Panc1 (cell line): ENCODE data around the gene WFIKKN2. TPM values are rescaled to one million over a fixed set of nuclear protein-coding genes. Genes with fewer than 3 reads are reported as not detected.

Experiments used
- ATAC-seq: fragments of 200-7000 bp; cut with Tn5 transposase; 2 replicates; pipeline ENCODE4 v1.9.1; 2020; ENCODE audit warnings: mild to moderate bottlenecking, moderate library complexity
- BruUV-seq: library from RNA; stranded (reverse); fragments of 400-500 nt; replicated peaks from 2 replicates; lab custom pipeline; 2021; lab: Mats Ljungman, UMichigan
- CTCF ChIA-PET: fragments of 300-600 bp; sonication (Branson Sonifier 250); formaldehyde crosslinking; loops from one replicate; lab custom pipeline; 2022; ENCODE audit warnings: antibody characterized with exemption; lab: Charles Lee
- POLR2A ChIA-PET: fragments of 300-600 bp; sonication (Branson Sonifier 250); formaldehyde crosslinking; loops from one replicate; lab custom pipeline; 2022; ENCODE audit warnings: antibody characterized with exemption; lab: Charles Lee
- DNase-seq: peaks from one replicate; pipeline ENCODE4 v3.0.0-alpha.2; 2010; ENCODE audit warnings: low read depth, low spot score
- H3K27ac ChIP-seq: 2 replicates; pipeline ENCODE4 v1.5.1; 2011; ENCODE audit warnings: mild to moderate bottlenecking, low read length, inconsistent platforms
- H3K27me3 ChIP-seq: fragments of 200-500 bp; sonication (Bioruptor generic); 2 replicates; pipeline ENCODE4 v1.6.0; 2014; ENCODE audit warnings: low read length, inconsistent platforms; ENCODE audit not compliant: control insufficient read depth, insufficient read depth
- H3K36me3 ChIP-seq: fragments of 200-500 bp; sonication (Bioruptor generic); 2 replicates; pipeline ENCODE4 v1.5.1; 2014; ENCODE audit warnings: inconsistent platforms, mild to moderate bottlenecking, low read length, moderate library complexity; ENCODE audit not compliant: control insufficient read depth, insufficient read depth
- H3K4me1 ChIP-seq: 2 replicates; pipeline ENCODE4 v1.5.1; 2011; ENCODE audit warnings: inconsistent platforms, mild to moderate bottlenecking, low read length, moderate library complexity; ENCODE audit not compliant: control insufficient read depth, insufficient read depth
- H3K4me3 ChIP-seq, 2 experiments: 2 replicates each; pipeline ENCODE4 v1.5.1; 2011 to 2012; ENCODE audit warnings: low read depth in 2 of 2, low read length in 2 of 2, mild to moderate bottlenecking in 2 of 2, inconsistent platforms in 1 of 2, moderate library complexity in 1 of 2
- H3K9me3 ChIP-seq: fragments of 200-500 bp; sonication (Bioruptor generic); 2 replicates; pipeline ENCODE4 v1.5.1; 2014; ENCODE audit warnings: low read depth, mild to moderate bottlenecking, inconsistent platforms, low read length, moderate library complexity; ENCODE audit not compliant: control insufficient read depth, insufficient read depth
- CTCF ChIP-seq: fragments of 450-650 bp; IDR thresholded peaks from 2 replicates; pipeline ENCODE4 v1.5.1; 2017; ENCODE audit warnings: mild to moderate bottlenecking
- POLR2AphosphoS5 ChIP-seq: IDR thresholded peaks from 2 replicates; pipeline ENCODE4 v1.6.1; 2012; ENCODE audit warnings: mild to moderate bottlenecking, low read depth, low read length, moderate library complexity
- REST ChIP-seq, 2 experiments: IDR thresholded peaks; 2 replicates each; pipeline ENCODE4 v1.6.1; 2011 to 2012; ENCODE audit warnings: low read depth in 2 of 2, control low read depth in 1 of 2, low read length in 1 of 2, mild to moderate bottlenecking in 1 of 2, moderate library complexity in 1 of 2; ENCODE audit not compliant: insufficient read depth in 1 of 2
- SIN3A ChIP-seq: IDR thresholded peaks from 2 replicates; pipeline ENCODE4 v1.6.1; 2012; ENCODE audit warnings: low read depth, mild to moderate bottlenecking, low read length, moderate library complexity, borderline replicate concordance; ENCODE audit not compliant: insufficient read depth
- TCF7L2 ChIP-seq: IDR thresholded peaks from 2 replicates; pipeline ENCODE4 v1.6.1; 2011; ENCODE audit warnings: mild to moderate bottlenecking, low read depth, low read length, inconsistent platforms
- in situ Hi-C: cut with HindIII; loops from 2 replicates; pipeline ENCODE4 v1.10.0; 2016; ENCODE audit warnings: low sequenced_read_pairs, low pct_unique_long_range_greater_than_20kb
- intact Hi-C: fragments of 100-400 bp; cut with micrococcal nuclease; formaldehyde crosslinking; loops from one replicate; pipeline ENCODE4 v1.10.0; 2022; ENCODE audit not compliant: unreplicated experiment
- total RNA-seq: library from RNA; stranded (reverse); gene quantifications from one replicate; pipeline ENCODE4 v1.2.1, GENCODE V29; 2021; ENCODE audit not compliant: unreplicated experiment

WFIKKN2 gene
- total RNA-seq, 1 experiment from 2014 or later, result 0.05 TPM

GRCh38 chr17:50841277-50841948 is 6.0 kb downstream of the WFIKKN2 start:
- Histone ChIP-seq H3K36me3 (no peaks in the 10 kb centered on the region), H3K27me3 (no peaks in the 10 kb centered on the region), H3K4me3 (no peak overlapping the region), H3K27ac (no peak overlapping the region), H3K4me1 (no peaks in the 10 kb centered on the region), H3K9me3 (no peaks in the 10 kb centered on the region)
- no peak for TF ChIP-seq REST (IDR thresholded peaks at IDR 0.05; ENCODE audit: insufficient read depth in 1 of 2, low read depth in 2 of 2, low read length in 1 of 2)
- TF ChIP-seq POLR2AphosphoS5, result no peak
- no peak for TF ChIP-seq CTCF
- TF ChIP-seq SIN3A, result no peak
- TF ChIP-seq TCF7L2, result no peak
- POLR2A ChIA-PET, result interaction anchor here (0.7 to 1.1 kb wide), 2 partner anchors 25 to 58 kb away, joined by 3 to 8 read pairs; partner anchors contain the start of gene TOB1
- CTCF ChIA-PET, result interaction anchor here (0.6 to 3.2 kb wide), 2 partner anchors 38 to 57 kb away, joined by 3 to 51 read pairs; no protein-coding TSS in a partner anchor
- in situ Hi-C loops (no loop called here), intact Hi-C loops (loop anchor here (1.0 to 5.0 kb wide), 2 partner anchors 58 to 294 kb away; partner anchors contain the start of gene SPATA20)
- no TSS peak for BruUV-seq
- ATAC-seq, result peak; percentile 51
- no peak for DNase-seq

GRCh38 chr17:50841949-50842354 is 6.6 kb downstream of the WFIKKN2 start:
- no TSS peak for BruUV-seq
- ChIA-PET POLR2A (interaction anchor here (0.7 to 1.1 kb wide), 2 partner anchors 24 to 59 kb away, joined by 3 to 8 read pairs; partner anchors contain the start of gene TOB1), CTCF (interaction anchor here (0.6 to 3.2 kb wide), 3 partner anchors 21 to 142 kb away, joined by 3 to 51 read pairs (median 3); no protein-coding TSS in a partner anchor)
- in situ Hi-C loops, result no loop called here
- H3K4me3 ChIP-seq, result no peak overlapping the region
- no peak overlapping the region for H3K27ac ChIP-seq
- DNase-seq (no peak), ATAC-seq (peak; percentile 92)
- intact Hi-C loops, result loop anchor here (1.0 to 5.0 kb wide), 2 partner anchors 59 to 295 kb away; partner anchors contain the start of gene SPATA20
- H3K9me3 ChIP-seq, result no peaks in the 10 kb centered on the region
- H3K27me3 ChIP-seq, result no peaks in the 10 kb centered on the region
- no peaks in the 10 kb centered on the region for H3K4me1 ChIP-seq
- no peak for TF ChIP-seq SIN3A
- TF ChIP-seq CTCF, result peak; percentile 89
- TF ChIP-seq POLR2AphosphoS5, result no peak
- no peaks in the 10 kb centered on the region for H3K36me3 ChIP-seq
